CD4-positive, alpha-beta T cell (primary cell): ENCODE measurements around the gene R3HDM2. TPM values are rescaled to one million over a fixed set of nuclear protein-coding genes. Genes with fewer than 3 reads are reported as not detected.

Experiments
- ATAC-seq: fragments of 200-7000 bp; cut with Tn5 transposase; one replicate; pipeline ENCODE4 v1.10.0; 2022; ENCODE audit warnings: mild to moderate bottlenecking; ENCODE audit not compliant: poor library complexity
- CTCF ChIA-PET: fragments of 350-600 bp; sonication (Branson Sonifier 250); formaldehyde crosslinking; loops from one replicate; lab custom pipeline; 2021; ENCODE audit warnings: antibody characterized with exemption, inconsistent platforms; lab: Charles Lee
- POLR2A ChIA-PET: fragments of 350-600 bp; sonication (Branson Sonifier 250); formaldehyde crosslinking; loops from one replicate; lab custom pipeline; 2021; ENCODE audit warnings: antibody characterized with exemption, inconsistent platforms; lab: Charles Lee
- DNase-seq, 14 experiments: peaks; one replicate each; pipeline ENCODE4 v3.0.0-alpha.2; 2013 to 2020; ENCODE audit warnings: mixed read lengths in 2 of 14
- H3K27ac ChIP-seq, 2 donors: one replicate each; pipeline versions ENCODE4 v1.5.1 to v1.7.0; 2013; ENCODE audit warnings: low read length in 2 of 2, low read depth in 1 of 2, mild to moderate bottlenecking in 1 of 2
- H3K27me3 ChIP-seq, 2 experiments: 1 replicate in 1 of 2; 2 replicates in 1 of 2; pipeline versions ENCODE4 v1.6.1 to v1.7.0; 2013; ENCODE audit warnings: low read length in 2 of 2, control low read depth in 1 of 2, mild to moderate bottlenecking in 1 of 2, moderate library complexity in 1 of 2; ENCODE audit not compliant: insufficient read depth in 2 of 2, control insufficient read depth in 1 of 2
- H3K36me3 ChIP-seq: one replicate; pipeline ENCODE4 v1.6.1; 2013; ENCODE audit warnings: low read length, control low read depth; ENCODE audit not compliant: insufficient read depth
- H3K4me1 ChIP-seq: one replicate; pipeline ENCODE4 v1.6.1; 2013; ENCODE audit warnings: low read length, control low read depth; ENCODE audit not compliant: insufficient read depth
- H3K4me3 ChIP-seq: one replicate; pipeline ENCODE4 v1.5.1; 2013; ENCODE audit warnings: mild to moderate bottlenecking, low read length, moderate library complexity
- H3K9me3 ChIP-seq, 2 experiments: 1 replicate in 1 of 2; 2 replicates in 1 of 2; pipeline versions ENCODE4 v1.6.1 to v1.7.0; 2013; ENCODE audit warnings: low read length in 2 of 2, mild to moderate bottlenecking in 2 of 2, control low read depth in 1 of 2, moderate library complexity in 1 of 2; ENCODE audit not compliant: control insufficient read depth in 1 of 2, insufficient read depth in 1 of 2
- H3K27ac Mint-ChIP-seq: one replicate; pipeline ENCODE4 v1.8.0; 2020; ENCODE audit warnings: mixed read lengths
- H3K27me3 Mint-ChIP-seq: one replicate; pipeline ENCODE4 v1.8.0; 2021; ENCODE audit warnings: mixed read lengths
- H3K36me3 Mint-ChIP-seq: one replicate; pipeline ENCODE4 v1.8.0; 2021; ENCODE audit warnings: low read depth, mixed read lengths
- H3K4me1 Mint-ChIP-seq: one replicate; pipeline ENCODE4 v1.8.0; 2021; ENCODE audit warnings: low read depth, mixed read lengths
- H3K4me3 Mint-ChIP-seq: one replicate; pipeline ENCODE4 v1.8.0; 2020; ENCODE audit warnings: mild to moderate bottlenecking, mixed read lengths
- H3K9me3 Mint-ChIP-seq: one replicate; pipeline ENCODE4 v1.8.0; 2020; ENCODE audit warnings: mixed read lengths
- CTCF ChIP-seq: fragments of 200-600 bp; IDR thresholded peaks from one replicate; pipeline ENCODE4 v1.8.0; 2022; ENCODE audit warnings: antibody characterized with exemption, mild to moderate bottlenecking
- intact Hi-C, 2 experiments: fragments of 100-400 bp; cut with DNase I in 1 of 2; cut with micrococcal nuclease in 1 of 2; formaldehyde crosslinking; loops; one replicate each; pipeline versions ENCODE4 v1.15.1 to v1.9.0; 2023 to 2025; cut with DNase I, micrococcal nuclease
- total RNA-seq, 174 experiments: library from RNA in 2 of 174; stranded (reverse) in 2 of 174; gene quantifications; one replicate each; pipeline ENCODE4 v1.2.3 and lab custom pipeline; 2021 to 2026

Gene R3HDM2
- total RNA-seq, 2 experiments from 2014 or later = 106 to 115 TPM

GRCh38 chr12:57459055-57459749, 28.4 kb upstream of the R3HDM2 start:
- Mint-ChIP-seq H3K36me3 (peaks cover 8% of the 10 kb centered on the region), H3K4me3 (peak overlapping the region; percentile 98), H3K4me1 (peaks cover 50% of the 10 kb centered on the region), H3K27ac (peak overlapping the region; percentile 95), H3K9me3 (no peaks in the 10 kb centered on the region), H3K27me3 (peaks cover 26% of the 10 kb centered on the region)
- intact Hi-C loops = loop anchor here (1.0 to 10.0 kb wide), 5 partner anchors 88 to 194 kb away; partner anchors contain the start of gene DCTN2 (in 1 of the 2)
- Histone ChIP-seq H3K4me1 (peaks cover 59% of the 10 kb centered on the region), H3K27ac (peak overlapping the region; percentile 58 to 86), H3K36me3 (no peaks in the 10 kb centered on the region), H3K27me3 (peaks cover 9 to 14% of the 10 kb centered on the region in 2 experiments), H3K9me3 (no peaks in the 10 kb centered on the region), H3K4me3 (peak overlapping the region; percentile 68)
- peak; percentile 84 to 96 (median 91) for DNase-seq
- POLR2A ChIA-PET = interaction anchor here (0.9 to 6.5 kb wide), 13 partner anchors 11 to 282 kb away, joined by 3 to 93 read pairs (median 7); partner anchors contain the start of genes ARHGAP9, B4GALNT1, DDIT3 and INHBC
- CTCF ChIA-PET = interaction anchor here (0.6 to 2.0 kb wide), 25 partner anchors 9 to 282 kb away, joined by 3 to 28 read pairs (median 5); partner anchors contain the start of genes ARHGAP9, MARS1, OS9 and R3HDM2
- peak; percentile 73 for ATAC-seq
- TF ChIP-seq CTCF = peak; percentile 95

GRCh38 chr12:57458665-57459054, 27.8 kb upstream of the R3HDM2 start:
- H3K4me3 ChIP-seq = peak overlapping the region; percentile 68

More at GRCh38 chr12:57458665-57459054, 27.8 kb upstream of the R3HDM2 start:
- H3K4me1 Mint-ChIP-seq = peaks cover 50% of the 10 kb centered on the region
- peaks cover 26% of the 10 kb centered on the region for H3K27me3 Mint-ChIP-seq
- H3K9me3 Mint-ChIP-seq = no peaks in the 10 kb centered on the region
- Histone ChIP-seq H3K27me3 (peaks cover 9 to 14% of the 10 kb centered on the region in 2 experiments), H3K36me3 (no peaks in the 10 kb centered on the region), H3K4me1 (peaks cover 59% of the 10 kb centered on the region), H3K9me3 (no peaks in the 10 kb centered on the region), H3K27ac (peak overlapping the region; percentile 58 to 86)
- ChIA-PET POLR2A (interaction anchor here (0.9 to 6.5 kb wide), 13 partner anchors 11 to 282 kb away, joined by 3 to 93 read pairs (median 7); partner anchors contain the start of genes ARHGAP9, B4GALNT1, DDIT3 and INHBC), CTCF (interaction anchor here (0.8 to 2.0 kb wide), 22 partner anchors 10 to 283 kb away, joined by 3 to 28 read pairs (median 5); partner anchors contain the start of genes ARHGAP9, MARS1, OS9 and R3HDM2)
- H3K27ac Mint-ChIP-seq = peak overlapping the region; percentile 95
- TF ChIP-seq CTCF = no peak
- intact Hi-C loops = loop anchor here (1.0 to 10.0 kb wide), 5 partner anchors 88 to 194 kb away; partner anchors contain the start of gene DCTN2 (in 1 of the 2)
- peak overlapping the region; percentile 98 for H3K4me3 Mint-ChIP-seq
- no peak for DNase-seq
- peaks cover 8% of the 10 kb centered on the region for H3K36me3 Mint-ChIP-seq
- ATAC-seq = no peak
